ENCODE measurements around the gene DNAJC1. TPM values are rescaled to one million over a fixed set of nuclear protein-coding genes. Genes with fewer than 3 reads are reported as not detected.

Gene DNAJC1
- total RNA-seq, 1 donor from 2014 or later, result 18.2 TPM

- Mint-ChIP-seq H3K4me1 (ENCODE audit: unreplicated experiment) (peaks cover 36% of the 10 kb centered on the region), H3K27me3 (no peaks in the 10 kb centered on the region), H3K36me3 (peaks cover 11% of the 10 kb centered on the region), H3K4me3 (no peak overlapping the region), H3K9me3 (no peaks in the 10 kb centered on the region), H3K27ac (no peak overlapping the region)
- no peak for TF ChIP-seq CTCF (conservative IDR thresholded peaks at IDR 0.05)
- DNase-seq (ENCODE audit: extremely low spot score, unreplicated experiment), result no peak
These were observed 249.0 kb downstream of the DNAJC1 start for GRCh38 chr10:21754410-21755011.

- Mint-ChIP-seq H3K4me1 (ENCODE audit: unreplicated experiment) (peaks cover 38% of the 10 kb centered on the region), H3K4me3 (peak overlapping the region; percentile 3), H3K36me3 (peaks cover 8% of the 10 kb centered on the region), H3K27ac (peak overlapping the region; percentile 27), H3K9me3 (no peaks in the 10 kb centered on the region), H3K27me3 (no peaks in the 10 kb centered on the region)
- DNase-seq (ENCODE audit: extremely low spot score, unreplicated experiment), result no peak
- no peak for TF ChIP-seq CTCF (conservative IDR thresholded peaks at IDR 0.05)
These were observed 249.8 kb downstream of the DNAJC1 start for GRCh38 chr10:21753497-21754270.

- peak overlapping the region; percentile 27 for H3K27ac Mint-ChIP-seq
- no peaks in the 10 kb centered on the region for H3K27me3 Mint-ChIP-seq
- H3K9me3 Mint-ChIP-seq, result no peaks in the 10 kb centered on the region
- H3K36me3 Mint-ChIP-seq, result peaks cover 12% of the 10 kb centered on the region
- no peak for TF ChIP-seq CTCF (conservative IDR thresholded peaks at IDR 0.05)
- DNase-seq (ENCODE audit: extremely low spot score, unreplicated experiment), result no peak
- peaks cover 27% of the 10 kb centered on the region for H3K4me1 Mint-ChIP-seq (ENCODE audit: unreplicated experiment)
- H3K4me3 Mint-ChIP-seq, result peak overlapping the region; percentile 8
These were observed 251.9 kb downstream of the DNAJC1 start for GRCh38 chr10:21751341-21752310.

GRCh38 chr10:21750424-21750823, 253.1 kb downstream of the DNAJC1 start:
- DNase-seq (ENCODE audit: extremely low spot score, unreplicated experiment), result no peak
- H3K27me3 Mint-ChIP-seq, result no peaks in the 10 kb centered on the region

More at GRCh38 chr10:21750424-21750823, 253.1 kb downstream of the DNAJC1 start:
- Mint-ChIP-seq H3K36me3 (peaks cover 15% of the 10 kb centered on the region), H3K4me1 (ENCODE audit: unreplicated experiment) (peaks cover 27% of the 10 kb centered on the region), H3K9me3 (no peaks in the 10 kb centered on the region), H3K27ac (peak overlapping the region; percentile 27), H3K4me3 (no peak overlapping the region)
- TF ChIP-seq CTCF (conservative IDR thresholded peaks at IDR 0.05), result no peak
